ENCODE data around the gene KCNMA1. TPM values are rescaled to one million over a fixed set of nuclear protein-coding genes. Genes with fewer than 3 reads are reported as not detected.

KCNMA1 gene
- total RNA-seq, 4 donors from 2014 or later = 10.1 to 32.6 (median 20.1) TPM

DNA sequence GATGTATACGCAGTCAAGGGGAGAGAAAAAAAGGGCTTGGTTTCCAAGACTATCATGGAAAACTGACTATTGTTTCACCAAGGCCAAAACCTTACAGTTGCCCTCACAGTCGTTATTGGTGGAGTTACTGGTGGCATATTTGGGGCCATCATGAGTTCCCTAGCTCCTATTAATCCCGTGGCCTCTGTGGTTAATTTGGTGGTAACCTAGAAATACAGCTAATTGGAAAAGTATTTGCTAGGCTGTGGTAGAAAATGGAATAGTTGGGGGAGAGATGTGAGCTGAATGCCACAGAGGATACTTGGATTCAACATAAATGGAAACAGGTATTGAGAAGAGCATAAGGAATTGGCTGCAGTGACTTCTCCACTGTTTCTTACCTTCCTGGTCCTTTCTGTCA lies 450.7 kb downstream of the KCNMA1 start:
- TF ChIP-seq, protein P1, sequence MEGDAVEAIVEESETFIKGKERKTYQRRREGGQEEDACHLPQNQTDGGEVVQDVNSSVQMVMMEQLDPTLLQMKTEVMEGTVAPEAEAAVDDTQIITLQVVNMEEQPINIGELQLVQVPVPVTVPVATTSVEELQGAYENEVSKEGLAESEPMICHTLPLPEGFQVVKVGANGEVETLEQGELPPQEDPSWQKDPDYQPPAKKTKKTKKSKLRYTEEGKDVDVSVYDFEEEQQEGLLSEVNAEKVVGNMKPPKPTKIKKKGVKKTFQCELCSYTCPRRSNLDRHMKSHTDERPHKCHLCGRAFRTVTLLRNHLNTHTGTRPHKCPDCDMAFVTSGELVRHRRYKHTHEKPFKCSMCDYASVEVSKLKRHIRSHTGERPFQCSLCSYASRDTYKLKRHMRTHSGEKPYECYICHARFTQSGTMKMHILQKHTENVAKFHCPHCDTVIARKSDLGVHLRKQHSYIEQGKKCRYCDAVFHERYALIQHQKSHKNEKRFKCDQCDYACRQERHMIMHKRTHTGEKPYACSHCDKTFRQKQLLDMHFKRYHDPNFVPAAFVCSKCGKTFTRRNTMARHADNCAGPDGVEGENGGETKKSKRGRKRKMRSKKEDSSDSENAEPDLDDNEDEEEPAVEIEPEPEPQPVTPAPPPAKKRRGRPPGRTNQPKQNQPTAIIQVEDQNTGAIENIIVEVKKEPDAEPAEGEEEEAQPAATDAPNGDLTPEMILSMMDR (IDR thresholded peaks at IDR 0.05) = no peak
- DNase-seq (ENCODE audit: low spot score) = no peak
- no peak for ATAC-seq (ENCODE audit: low FRiP score)

DNA sequence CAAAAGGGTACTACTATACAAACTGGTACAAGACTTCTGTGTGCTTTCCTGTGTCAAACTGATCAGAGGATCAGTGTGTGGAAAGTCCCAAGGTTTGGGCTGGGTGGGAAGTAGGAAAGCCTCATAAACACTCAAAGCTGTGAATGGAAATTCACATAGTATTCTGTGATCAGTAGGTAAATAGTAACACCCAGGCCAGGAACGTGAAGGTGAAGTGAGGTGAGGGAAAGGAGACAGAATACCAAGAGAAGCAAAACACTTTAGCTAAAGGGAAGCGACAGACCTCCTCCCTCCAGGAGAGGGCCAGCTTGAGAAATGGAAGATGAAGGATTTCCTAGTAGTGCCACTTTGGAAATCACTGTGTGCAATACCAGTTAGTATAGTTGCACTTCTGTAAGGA lies 451.9 kb downstream of the KCNMA1 start:
- TF ChIP-seq, protein P1 (IDR thresholded peaks at IDR 0.05) = no peak
- DNase-seq (ENCODE audit: low spot score) = no peak
- ATAC-seq (ENCODE audit: low FRiP score) = no peak

DNA sequence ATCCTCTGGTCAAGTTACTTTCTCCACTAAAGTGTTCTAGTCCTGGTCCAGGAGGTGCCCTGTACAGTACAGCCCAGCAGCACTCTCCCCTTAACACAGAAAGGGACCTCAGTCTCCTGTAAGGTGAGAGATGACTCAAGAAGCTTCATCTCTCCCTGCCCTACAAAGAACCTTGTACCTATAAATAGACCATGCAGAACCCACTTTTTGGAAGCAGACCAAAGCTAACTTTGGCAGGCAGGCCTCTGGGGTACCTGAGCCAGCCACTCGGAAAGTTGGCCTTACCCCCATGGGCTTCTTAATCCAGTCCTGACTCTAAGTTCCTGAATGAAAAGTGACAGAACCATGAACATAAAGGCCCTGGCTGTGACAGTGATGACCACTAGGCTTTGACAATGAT lies 454.8 kb downstream of the KCNMA1 start:
- TF ChIP-seq, protein P1 (IDR thresholded peaks at IDR 0.05) = no peak
- DNase-seq (ENCODE audit: low spot score) (no peak), ATAC-seq (ENCODE audit: low FRiP score) (no peak)

- TF ChIP-seq, protein P1 (IDR thresholded peaks at IDR 0.05) = no peak
- ATAC-seq (ENCODE audit: low FRiP score) (no peak), DNase-seq (ENCODE audit: low spot score) (no peak)
Measured at GRCh38 chr10:77180794-77181193, 456.8 kb downstream of the KCNMA1 start.

GRCh38 chr10:77180104-77180503 lies 457.5 kb downstream of the KCNMA1 start:
- ATAC-seq (ENCODE audit: low FRiP score) (no peak), DNase-seq (ENCODE audit: low spot score) (no peak)
- TF ChIP-seq, protein P1 (IDR thresholded peaks at IDR 0.05) = no peak

DNA sequence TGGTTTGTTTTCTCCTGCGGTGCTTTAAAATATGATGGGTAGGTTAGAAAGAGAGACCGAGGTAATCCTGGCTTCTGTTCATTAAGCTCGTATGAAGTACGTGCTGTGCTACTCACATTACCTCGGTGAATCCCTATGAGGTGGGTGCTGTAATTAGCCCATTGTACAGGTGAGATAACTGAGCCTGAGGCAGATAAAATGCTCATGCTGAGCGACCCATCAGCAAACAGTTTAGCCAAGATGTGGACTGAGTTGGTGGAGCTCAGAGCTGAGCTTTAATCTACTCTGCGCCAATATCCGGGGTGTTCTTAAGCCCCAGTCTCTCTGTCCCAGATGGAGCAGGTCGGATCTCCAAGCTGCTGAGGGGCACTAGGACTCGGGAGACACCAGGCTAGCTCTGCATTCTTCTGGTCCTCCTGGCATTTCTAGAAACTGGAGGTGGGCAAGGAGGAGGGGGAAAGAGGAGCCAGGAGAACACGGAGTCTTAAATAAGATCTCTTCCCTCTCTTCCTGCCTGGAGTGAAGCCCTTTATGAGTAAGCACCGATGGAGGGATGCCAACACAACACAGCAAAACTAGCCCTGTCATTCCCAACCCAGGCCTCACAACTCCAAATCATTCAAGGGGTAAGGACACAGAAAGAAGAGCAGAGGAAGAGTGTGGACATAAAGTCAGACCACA lies 458.5 kb downstream of the KCNMA1 start:
- DNase-seq (ENCODE audit: low spot score) = no peak
- TF ChIP-seq, protein P1 (IDR thresholded peaks at IDR 0.05) = no peak
- ATAC-seq (ENCODE audit: low FRiP score) = peak; percentile 88

DNA sequence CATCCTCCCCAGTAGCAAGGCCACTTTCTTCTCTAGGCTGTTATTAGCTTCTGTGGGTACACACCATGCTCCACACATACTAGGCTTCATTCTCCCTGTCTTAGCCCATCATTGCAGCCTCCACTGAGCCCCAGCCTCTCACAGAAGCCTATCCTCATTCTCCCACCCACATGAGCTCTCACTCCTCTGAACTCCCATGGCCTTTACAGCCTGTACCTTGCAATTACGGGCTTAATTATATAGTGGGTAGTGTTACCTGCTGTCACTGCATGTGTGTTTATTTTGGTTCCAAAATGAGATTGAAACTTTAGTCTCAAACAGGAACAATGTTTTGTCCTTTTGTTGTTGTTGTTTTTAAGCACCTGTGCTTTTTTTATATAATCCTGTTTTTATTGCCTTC lies 460.0 kb downstream of the KCNMA1 start:
- TF ChIP-seq, protein P1 (IDR thresholded peaks at IDR 0.05) = no peak
- no peak for DNase-seq (ENCODE audit: low spot score)
- no peak for ATAC-seq (ENCODE audit: low FRiP score)
